ENCODE data around the gene B4GALT7.

B4GALT7 gene

GRCh38 chr5:177593511-177593910, 6.4 kb upstream of the B4GALT7 start:
- DNase-seq, result no peak

GRCh38 chr5:177594071-177594470, 5.9 kb upstream of the B4GALT7 start:
- DNase-seq, result no peak

- no peak for DNase-seq
Measured at GRCh38 chr5:177595026-177595585, 4.8 kb upstream of the B4GALT7 start.

GRCh38 chr5:177595991-177596774, 3.7 kb upstream of the B4GALT7 start:
- DNase-seq, result no peak

GRCh38 chr5:177596775-177597238, 3.1 kb upstream of the B4GALT7 start:
- no peak for DNase-seq

- no peak for DNase-seq
Measured at GRCh38 chr5:177598477-177598876, 1.5 kb upstream of the B4GALT7 start.

- no peak for DNase-seq
Measured at GRCh38 chr5:177600508-177601018, 631 bp downstream of the B4GALT7 start.

- DNase-seq, result no peak
Measured at GRCh38 chr5:177601126-177601525, 1.2 kb downstream of the B4GALT7 start.

GRCh38 chr5:177601577-177602457, 1.9 kb downstream of the B4GALT7 start:
- no peak for DNase-seq

- no peak for DNase-seq
Measured at GRCh38 chr5:177602458-177602830, 2.5 kb downstream of the B4GALT7 start.

- no peak for DNase-seq
Measured at GRCh38 chr5:177603631-177604030, 3.7 kb downstream of the B4GALT7 start.

- DNase-seq, result no peak
Measured at GRCh38 chr5:177604116-177604521, 4.2 kb downstream of the B4GALT7 start.

- no peak for DNase-seq
Measured at GRCh38 chr5:177604656-177605055, 4.7 kb downstream of the B4GALT7 start.

GRCh38 chr5:177605078-177605477, 5.1 kb downstream of the B4GALT7 start:
- no peak for DNase-seq

GRCh38 chr5:177605667-177606066, 5.7 kb downstream of the B4GALT7 start:
- DNase-seq, result no peak

GRCh38 chr5:177606071-177607051, 6.4 kb downstream of the B4GALT7 start:
- DNase-seq, result no peak

GRCh38 chr5:177607115-177607451, 7.2 kb downstream of the B4GALT7 start:
- DNase-seq, result no peak

GRCh38 chr5:177607452-177608192, 7.7 kb downstream of the B4GALT7 start:
- DNase-seq, result no peak

GRCh38 chr5:177608243-177609075, 8.5 kb downstream of the B4GALT7 start:
- no peak for DNase-seq

Data from activated gamma-delta T cell (primary cell).